GM10847 (cell line): ENCODE data around the gene TMEM129.

Experiments
- POLR2A ChIP-seq: IDR thresholded peaks from 2 replicates; pipeline ENCODE4 v1.6.1; 2011; ENCODE audit not compliant: insufficient read length; ENCODE audit errors: extremely low read depth

Gene TMEM129

DNA sequence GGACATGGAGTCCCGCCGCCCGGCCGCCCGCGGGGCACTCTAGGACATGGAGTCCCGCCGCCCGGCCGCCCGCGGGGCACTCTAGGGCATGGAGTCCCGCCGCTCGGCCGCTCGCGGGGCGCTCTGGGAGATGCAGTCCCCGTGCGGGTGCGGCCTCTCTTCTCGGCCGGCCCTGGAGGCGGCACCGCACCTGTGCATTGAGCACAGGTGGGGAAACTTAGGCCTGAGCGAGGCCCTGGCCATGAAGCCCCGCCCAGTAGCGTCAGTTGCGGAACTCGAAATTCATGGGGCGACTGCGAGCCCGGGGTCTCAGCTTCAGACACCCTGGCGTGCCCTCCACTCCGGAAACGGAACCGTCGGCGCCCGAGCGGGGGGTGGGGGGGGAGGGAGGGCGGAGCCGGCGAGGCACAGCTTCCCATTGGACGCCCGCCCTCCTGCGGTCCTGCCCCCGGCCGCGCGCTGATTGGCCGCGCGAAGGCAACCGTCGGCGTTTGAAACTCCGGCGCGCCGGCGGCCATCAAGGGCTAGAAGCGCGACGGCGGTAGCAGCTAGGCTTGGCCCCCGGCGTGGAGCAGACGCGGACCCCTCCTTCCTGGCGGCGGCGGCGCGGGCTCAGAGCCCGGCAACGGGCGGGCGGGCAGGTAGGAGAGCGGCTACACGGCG lies at the start of gene TMEM129, which contains the start of gene TACC3:
TSS of gene TMEM129 (minus strand) at position 321 of the 663 bp plus-strand sequence. CDS start 486 bp downstream, outside the sequence.
TSS of gene TACC3 (plus strand) at position 519 of the 663 bp plus-strand sequence. CDS start 1,901 bp downstream, outside the sequence.
- TF ChIP-seq POLR2A, result peak; percentile 47

GRCh38 chr4:1770791-1771231 lies 49.7 kb upstream of the TMEM129 start:
- no peak for TF ChIP-seq POLR2A

DNA sequence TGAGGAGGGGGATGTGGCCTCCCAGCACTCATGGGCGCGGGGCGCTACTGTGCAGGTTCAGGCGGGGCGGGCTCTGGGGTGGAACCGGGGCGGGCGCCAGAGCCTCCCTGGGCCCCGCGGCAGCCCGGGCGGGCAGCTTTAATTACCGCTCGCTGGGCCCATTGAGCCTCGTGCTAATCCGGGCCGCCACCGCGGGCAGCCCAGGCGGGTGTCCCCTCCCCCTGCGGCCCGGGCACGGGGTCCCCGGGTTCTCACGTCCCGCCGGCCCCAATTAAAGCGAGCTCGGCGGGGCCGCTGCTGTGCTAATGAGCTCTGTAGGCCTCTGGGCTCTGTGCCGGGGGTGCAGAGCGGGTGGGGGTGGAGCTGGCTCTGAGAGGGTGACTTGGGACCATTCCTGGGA lies 49.1 kb upstream of the TMEM129 start:
- no peak for TF ChIP-seq POLR2A

DNA sequence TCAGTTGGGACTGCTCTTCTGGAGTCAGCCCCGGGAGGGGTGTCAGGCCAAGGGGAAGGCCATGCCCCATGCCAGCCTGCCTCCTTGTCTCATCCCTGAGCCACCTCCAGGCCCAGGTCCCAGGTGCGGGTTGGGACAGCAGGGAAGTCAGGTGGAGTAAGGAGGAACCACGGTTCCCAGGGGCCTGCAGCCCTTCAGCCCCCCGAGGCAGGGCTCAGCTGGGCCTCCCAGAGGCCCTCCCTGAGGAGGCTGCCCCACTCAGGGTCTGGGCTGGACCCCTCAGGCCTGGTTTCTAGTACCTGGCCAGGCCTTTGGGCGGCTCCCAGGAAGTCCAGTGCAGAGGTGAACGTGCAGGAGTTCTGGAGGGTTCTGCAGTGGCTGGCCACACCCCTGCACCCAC lies 48.6 kb upstream of the TMEM129 start:
- TF ChIP-seq POLR2A, result no peak

DNA sequence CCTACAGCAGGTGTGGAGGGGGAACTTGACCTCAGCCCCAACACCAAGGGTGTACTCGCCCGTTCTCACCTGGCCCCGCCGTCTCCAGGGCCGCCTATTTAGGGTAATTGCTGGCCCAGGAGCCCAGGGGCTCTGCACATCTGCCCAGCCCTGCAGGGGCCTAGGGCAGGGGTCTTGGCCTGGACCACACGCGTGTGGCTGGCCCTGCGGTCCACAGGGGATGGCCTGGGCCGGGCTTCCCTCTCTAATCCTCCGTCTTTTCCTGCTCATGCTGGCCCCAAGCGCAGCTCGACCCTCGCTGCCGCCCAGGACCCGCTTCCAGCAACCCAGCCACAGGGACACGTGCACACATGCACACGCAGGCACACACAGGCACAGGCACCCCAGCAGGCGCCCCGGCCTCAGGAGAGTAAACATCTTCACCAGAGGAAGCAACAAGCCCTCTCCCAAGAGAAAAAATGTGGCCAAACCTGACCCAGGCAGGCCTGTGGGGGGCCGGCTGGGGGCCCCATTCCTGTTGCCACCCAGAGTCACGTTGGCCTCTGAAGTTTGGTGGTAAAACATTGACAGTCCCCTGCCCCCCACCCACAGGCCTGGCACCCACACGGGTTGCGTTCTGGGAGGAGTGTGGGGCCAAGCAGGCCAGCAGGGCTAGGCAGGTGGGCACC lies 47.4 kb upstream of the TMEM129 start:
- TF ChIP-seq POLR2A, result no peak

GRCh38 chr4:1767770-1768366 lies 46.7 kb upstream of the TMEM129 start:
- TF ChIP-seq POLR2A, result no peak

- TF ChIP-seq POLR2A, result no peak
Observed at GRCh38 chr4:1767061-1767769, 46.1 kb upstream of the TMEM129 start.

GRCh38 chr4:1766106-1767060 lies 45.3 kb upstream of the TMEM129 start:
- no peak for TF ChIP-seq POLR2A

DNA sequence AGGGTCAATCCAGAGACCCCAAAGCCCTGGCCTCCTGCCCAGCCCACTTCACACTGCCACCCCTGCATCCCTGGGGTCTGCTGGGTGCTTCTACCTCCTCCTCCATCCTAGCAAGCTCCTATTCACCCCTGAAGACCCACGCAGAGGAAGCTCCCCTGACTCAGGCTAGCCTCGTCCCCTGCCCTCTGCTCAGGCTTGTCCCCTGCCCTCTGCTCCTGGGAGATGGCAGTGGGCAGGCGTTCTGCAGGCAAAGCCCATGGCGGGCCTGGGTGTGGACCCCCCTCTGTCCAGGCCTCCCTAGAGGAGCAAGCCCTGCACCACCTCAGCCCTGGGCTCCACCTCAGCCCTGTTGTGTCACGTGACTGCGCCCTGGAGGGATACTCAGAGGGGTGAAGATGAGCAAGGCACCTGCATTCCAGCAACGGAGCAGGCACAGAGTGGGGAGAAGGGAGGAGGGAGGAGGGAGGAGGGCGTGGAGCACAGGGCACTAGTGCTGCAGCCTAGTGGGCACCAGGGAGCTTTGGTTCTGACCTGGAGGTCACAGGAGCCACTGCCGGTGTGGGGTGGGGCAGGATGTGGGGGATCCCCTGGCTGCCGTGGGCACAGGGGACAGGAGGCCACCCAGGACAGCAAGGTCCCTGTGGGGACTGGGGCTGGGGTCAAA lies 44.4 kb upstream of the TMEM129 start:
- no peak for TF ChIP-seq POLR2A

DNA sequence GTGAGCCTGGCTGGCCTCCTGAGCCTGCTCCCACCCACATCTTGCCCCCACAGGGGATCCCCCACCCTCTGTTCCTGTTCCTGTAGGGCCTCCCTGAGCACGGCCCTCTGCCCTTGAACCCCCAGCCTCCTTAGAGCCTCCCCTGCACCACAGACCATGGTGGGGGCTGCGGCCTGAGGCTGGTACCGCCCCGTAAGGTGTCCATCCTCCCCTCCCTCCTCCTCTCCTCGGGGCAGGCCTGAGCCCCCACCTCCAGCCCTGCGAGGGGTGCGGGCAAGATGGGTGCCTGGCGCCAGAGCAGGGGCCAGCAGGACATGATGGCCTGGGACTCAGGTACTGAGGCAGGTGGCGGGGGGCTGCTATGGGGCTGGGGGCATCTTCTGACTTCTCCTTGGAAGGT lies 43.5 kb upstream of the TMEM129 start:
- no peak for TF ChIP-seq POLR2A

GRCh38 chr4:1763550-1764080 lies 42.5 kb upstream of the TMEM129 start:
- no peak for TF ChIP-seq POLR2A

- TF ChIP-seq POLR2A, result no peak
Observed at GRCh38 chr4:1763070-1763549, 42.0 kb upstream of the TMEM129 start.

- no peak for TF ChIP-seq POLR2A
Observed at GRCh38 chr4:1762264-1763010, 41.3 kb upstream of the TMEM129 start.
